Astrocyte of the spinal cord (primary cell): ENCODE measurements around the gene HIBCH.
A peak's percentile ranks its signal among the peaks of the same experiment; 100 is the strongest.

ENCODE experiments used
- DNase-seq: peaks from one replicate; pipeline ENCODE4 v3.0.0; 2011; ENCODE audit warnings: low read depth, low spot score
- H3K4me3 ChIP-seq: 2 replicates; pipeline ENCODE4 v1.5.1; 2011; ENCODE audit warnings: low read depth, mild to moderate bottlenecking, low read length, moderate library complexity
- in situ Hi-C: cut with HindIII; loops from 2 replicates; pipeline ENCODE4 v1.10.0; 2017; ENCODE audit warnings: low sequenced_read_pairs
- TF ChIP-seq, protein P1 (sequence below): IDR thresholded peaks from 2 replicates; pipeline ENCODE4 v1.5.1; 2012; ENCODE audit warnings: low read depth, mild to moderate bottlenecking, low read length, inconsistent platforms

The HIBCH gene

DNA sequence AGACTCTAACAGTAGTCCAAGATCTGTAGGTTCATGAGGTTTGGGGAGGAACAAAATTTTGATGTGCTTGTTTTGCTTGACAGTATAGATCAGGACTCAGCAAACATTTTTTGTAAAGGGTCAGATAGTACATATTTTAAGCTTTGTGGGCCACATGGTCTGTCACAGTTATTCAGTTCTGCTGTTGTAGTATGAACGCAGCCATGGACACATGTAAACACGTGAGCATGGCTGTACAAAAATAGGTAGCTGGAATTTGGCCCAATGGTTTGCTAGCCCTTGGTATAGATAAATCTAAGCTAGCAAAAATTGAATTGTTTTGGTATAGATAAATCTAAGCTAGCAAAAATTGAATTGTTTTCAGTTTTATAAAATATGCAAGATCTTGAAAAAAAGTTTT is 120.5 kb downstream of the HIBCH start:
- TF ChIP-seq, protein P1, sequence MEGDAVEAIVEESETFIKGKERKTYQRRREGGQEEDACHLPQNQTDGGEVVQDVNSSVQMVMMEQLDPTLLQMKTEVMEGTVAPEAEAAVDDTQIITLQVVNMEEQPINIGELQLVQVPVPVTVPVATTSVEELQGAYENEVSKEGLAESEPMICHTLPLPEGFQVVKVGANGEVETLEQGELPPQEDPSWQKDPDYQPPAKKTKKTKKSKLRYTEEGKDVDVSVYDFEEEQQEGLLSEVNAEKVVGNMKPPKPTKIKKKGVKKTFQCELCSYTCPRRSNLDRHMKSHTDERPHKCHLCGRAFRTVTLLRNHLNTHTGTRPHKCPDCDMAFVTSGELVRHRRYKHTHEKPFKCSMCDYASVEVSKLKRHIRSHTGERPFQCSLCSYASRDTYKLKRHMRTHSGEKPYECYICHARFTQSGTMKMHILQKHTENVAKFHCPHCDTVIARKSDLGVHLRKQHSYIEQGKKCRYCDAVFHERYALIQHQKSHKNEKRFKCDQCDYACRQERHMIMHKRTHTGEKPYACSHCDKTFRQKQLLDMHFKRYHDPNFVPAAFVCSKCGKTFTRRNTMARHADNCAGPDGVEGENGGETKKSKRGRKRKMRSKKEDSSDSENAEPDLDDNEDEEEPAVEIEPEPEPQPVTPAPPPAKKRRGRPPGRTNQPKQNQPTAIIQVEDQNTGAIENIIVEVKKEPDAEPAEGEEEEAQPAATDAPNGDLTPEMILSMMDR: no peak

DNA sequence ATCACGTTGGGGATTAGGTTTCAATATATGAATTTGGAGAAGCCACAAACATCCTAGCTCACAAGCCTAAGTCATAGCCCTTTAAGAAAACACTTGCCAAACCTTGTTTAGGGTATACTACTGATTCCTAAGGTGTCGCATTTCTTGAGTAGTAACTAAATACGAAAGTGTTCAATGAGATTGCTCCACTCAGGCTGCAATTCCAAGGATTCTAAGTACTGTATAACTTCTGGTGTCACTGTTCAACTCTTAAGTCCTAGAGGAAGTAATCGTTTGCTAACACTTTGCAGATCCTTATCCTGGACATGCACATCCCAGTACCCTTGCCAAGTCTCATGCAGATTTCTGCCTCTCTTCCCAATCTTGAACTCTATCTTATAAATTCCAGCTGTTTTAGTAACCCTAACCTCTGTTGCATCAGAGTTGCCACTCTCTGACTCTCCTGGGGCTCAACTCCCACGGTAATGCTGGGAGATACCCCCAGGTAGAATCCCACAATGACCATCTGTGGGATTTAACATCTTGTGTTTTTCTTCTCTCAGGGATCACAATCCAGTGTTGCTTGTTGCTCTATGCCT is 122.4 kb downstream of the HIBCH start:
- no peak for DNase-seq
- TF ChIP-seq, protein P1: no peak
- H3K4me3 ChIP-seq: no peak overlapping the region
- in situ Hi-C loops: no loop called here

More for the DNA sequence above, 120.5 kb downstream of the HIBCH start:
- in situ Hi-C loops: no loop called here
- no peak for DNase-seq
- no peak overlapping the region for H3K4me3 ChIP-seq

DNA sequence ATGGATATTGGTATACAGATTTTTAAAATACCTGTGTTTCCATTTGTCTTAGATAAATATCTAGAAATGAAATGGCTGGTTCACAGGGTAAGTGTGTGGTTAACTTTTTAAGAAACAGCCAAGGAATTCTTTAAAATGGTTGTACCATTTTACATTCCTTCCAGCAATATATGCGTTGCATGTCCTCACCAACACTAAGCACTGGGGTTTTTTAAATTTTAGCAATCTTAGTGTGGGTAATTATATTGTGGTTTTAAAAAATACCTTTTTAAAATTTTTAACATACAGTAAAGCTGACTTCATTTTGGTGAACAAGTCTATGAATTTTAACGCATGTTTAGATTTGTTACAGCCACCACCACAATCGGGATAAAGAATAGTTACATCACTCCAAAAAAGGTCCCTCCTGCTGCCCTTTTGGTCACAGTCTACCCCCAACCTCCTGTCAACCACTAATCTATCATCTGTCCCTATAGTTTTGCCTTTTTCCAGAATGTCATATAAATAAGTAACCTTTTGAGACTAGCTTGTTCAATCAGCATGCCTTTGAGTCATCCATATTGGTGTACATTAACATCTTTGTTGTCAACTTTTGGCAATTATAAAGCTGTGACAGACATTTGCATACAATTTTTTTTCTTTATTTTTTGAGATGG is 129.0 kb downstream of the HIBCH start:
- peak; percentile 29 for DNase-seq
- TF ChIP-seq, protein P1: no peak
- H3K4me3 ChIP-seq: no peak overlapping the region
- in situ Hi-C loops: no loop called here

DNA sequence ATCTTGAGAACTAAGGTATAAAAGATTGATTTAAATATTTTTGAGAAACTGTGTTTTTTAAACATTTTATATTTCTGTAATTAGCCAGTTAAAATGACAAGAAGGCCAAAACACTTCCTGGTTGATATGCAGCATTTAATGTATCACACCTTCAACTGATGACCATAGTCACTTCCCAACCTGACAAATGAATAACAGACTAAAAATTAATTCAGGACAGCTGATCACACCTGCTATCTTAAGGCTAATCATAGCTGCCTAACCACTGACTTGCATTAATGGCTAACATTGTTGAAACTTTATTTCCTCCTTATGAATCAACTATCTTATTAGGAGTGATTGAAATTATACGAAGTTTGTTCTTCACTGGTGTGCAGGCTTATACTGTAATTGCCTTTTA is 131.3 kb downstream of the HIBCH start:
- TF ChIP-seq, protein P1: no peak
- no peak for DNase-seq
- no peak overlapping the region for H3K4me3 ChIP-seq
- in situ Hi-C loops: no loop called here

DNA sequence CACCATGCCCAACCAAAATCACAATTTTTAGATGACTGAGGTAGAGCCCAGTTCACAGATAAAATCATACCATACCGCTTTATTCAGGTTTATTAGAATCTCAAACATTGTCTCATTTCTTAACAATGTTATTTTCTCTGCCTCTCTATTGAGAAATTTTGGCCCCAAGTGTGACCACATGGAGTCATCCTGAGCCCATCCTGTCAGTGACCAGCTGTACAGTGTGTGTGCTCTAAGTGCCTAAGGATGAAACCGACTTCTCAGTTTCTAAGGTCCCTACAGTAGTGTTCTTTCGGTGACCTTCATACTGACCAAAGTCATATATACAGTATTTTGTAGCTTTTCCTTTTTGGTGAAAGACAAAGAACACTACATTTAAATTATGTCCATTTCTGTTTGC is 133.4 kb downstream of the HIBCH start:
- H3K4me3 ChIP-seq: no peak overlapping the region
- in situ Hi-C loops: no loop called here
- no peak for DNase-seq
- TF ChIP-seq, protein P1: no peak

DNA sequence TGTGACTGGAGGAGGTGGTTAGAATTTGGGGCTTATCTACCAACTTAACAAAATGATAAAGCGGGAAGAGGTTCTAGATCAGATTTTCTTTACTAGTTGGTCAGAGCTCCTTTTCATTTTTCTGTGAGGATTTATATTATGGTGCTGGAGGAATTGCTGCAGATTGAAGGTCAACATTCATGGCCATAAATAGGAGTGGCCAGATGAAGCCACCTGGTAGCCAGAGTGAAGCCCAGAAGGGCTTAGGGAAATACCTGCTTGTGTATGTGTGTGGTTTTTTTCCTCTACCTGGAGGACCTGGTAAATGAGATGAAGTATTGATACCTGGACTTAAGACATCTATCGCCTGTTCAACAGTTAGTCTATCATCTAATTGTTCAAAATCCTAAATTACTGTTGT is 134.2 kb downstream of the HIBCH start:
- H3K4me3 ChIP-seq: no peak overlapping the region
- no peak for DNase-seq
- TF ChIP-seq, protein P1: no peak
- in situ Hi-C loops: no loop called here
